Erythroblast (primary cell): ENCODE measurements around the gene APBA1.

Experiments used
- GATA1 ChIP-seq: IDR thresholded peaks from 2 replicates; pipeline ENCODE4 v1.6.1; 2011; ENCODE audit warnings: low read depth, mild to moderate bottlenecking, control low read depth, low read length, moderate library complexity
- POLR2A ChIP-seq: IDR thresholded peaks from 2 replicates; pipeline ENCODE4 v1.6.1; 2011; ENCODE audit warnings: mild to moderate bottlenecking, low read length

- no peak for TF ChIP-seq POLR2A
- no peak for TF ChIP-seq GATA1
These were observed 251.4 kb downstream of the APBA1 start for GRCh38 chr9:69420611-69421270.
